Neuronal stem cell (in vitro differentiated cells): Measurements from ENCODE around the gene RYR2.

Experiments
- DNase-seq: peaks from one replicate; pipeline ENCODE4 v3.0.0-alpha.2; 2013; ENCODE audit warnings: low spot score
- H2AFZ ChIP-seq: one replicate; pipeline ENCODE4 v1.6.1; 2013; ENCODE audit warnings: mild to moderate bottlenecking, low read length, inconsistent platforms
- H2AK5ac ChIP-seq: 2 replicates; pipeline ENCODE4 v1.6.1; 2013; ENCODE audit warnings: low read depth, mild to moderate bottlenecking, inconsistent platforms, low read length, moderate library complexity, mixed read lengths
- H2BK120ac ChIP-seq: 2 replicates; pipeline ENCODE4 v1.6.1; 2013; ENCODE audit warnings: low read depth, mild to moderate bottlenecking, inconsistent platforms, low read length, moderate library complexity, mixed read lengths
- H2BK12ac ChIP-seq: one replicate; pipeline ENCODE4 v1.6.1; 2013; ENCODE audit warnings: low read length, inconsistent platforms
- H2BK15ac ChIP-seq: 2 replicates; pipeline ENCODE4 v1.6.1; 2013; ENCODE audit warnings: mild to moderate bottlenecking, low read length, inconsistent platforms, mixed read lengths
- H2BK5ac ChIP-seq: one replicate; pipeline ENCODE4 v1.6.1; 2013; ENCODE audit warnings: inconsistent platforms, mild to moderate bottlenecking, low read length, moderate library complexity
- H3K14ac ChIP-seq: one replicate; pipeline ENCODE4 v1.6.1; 2013; ENCODE audit warnings: low read length, inconsistent platforms
- H3K18ac ChIP-seq: 2 replicates; pipeline ENCODE4 v1.6.1; 2013; ENCODE audit warnings: low read length, inconsistent platforms
- H3K23ac ChIP-seq: 2 replicates; pipeline ENCODE4 v1.6.1; 2013; ENCODE audit warnings: low read depth, mild to moderate bottlenecking, mixed read lengths, low read length, inconsistent platforms; ENCODE audit not compliant: poor library complexity
- H3K27ac ChIP-seq: replicated peaks from 3 replicates; pipeline ENCODE4 v1.5.1; 2013; ENCODE audit warnings: low read length, inconsistent platforms
- H3K27me3 ChIP-seq, 3 experiments: 2 replicates each; pipeline ENCODE4 v1.6.1; 2013; ENCODE audit warnings: low read length in 3 of 3, mild to moderate bottlenecking in 2 of 3, inconsistent platforms in 1 of 3, low read depth in 1 of 3, mixed read lengths in 1 of 3, moderate library complexity in 1 of 3; ENCODE audit not compliant: control insufficient read depth in 3 of 3, insufficient read depth in 3 of 3
- H3K36me3 ChIP-seq, 2 donors: replicated peaks in 1 of 2; 2 replicates each; pipeline ENCODE4 v1.6.1; 2013; ENCODE audit warnings: low read length in 2 of 2; ENCODE audit not compliant: control insufficient read depth in 2 of 2, insufficient read depth in 2 of 2
- H3K4ac ChIP-seq: 2 replicates; pipeline ENCODE4 v1.6.1; 2013; ENCODE audit warnings: inconsistent platforms, mild to moderate bottlenecking, low read length, moderate library complexity
- H3K4me1 ChIP-seq, 2 donors: 1 replicate in 1 of 2; 2 replicates in 1 of 2; pipeline ENCODE4 v1.6.1; 2013; ENCODE audit warnings: low read length in 2 of 2, low read depth in 1 of 2; ENCODE audit not compliant: control insufficient read depth in 2 of 2, insufficient read depth in 1 of 2
- H3K4me2 ChIP-seq: one replicate; pipeline ENCODE4 v1.6.1; 2013; ENCODE audit warnings: mild to moderate bottlenecking, low read length, inconsistent platforms; ENCODE audit not compliant: insufficient read depth, poor library complexity, severe bottlenecking
- H3K4me3 ChIP-seq, 2 donors: 2 replicates each; pipeline ENCODE4 v1.5.1; 2013; ENCODE audit warnings: low read length in 2 of 2, mild to moderate bottlenecking in 2 of 2, inconsistent platforms in 1 of 2, moderate library complexity in 1 of 2
- H3K79me1 ChIP-seq: one replicate; pipeline ENCODE4 v1.6.1; 2013; ENCODE audit warnings: low read depth, mild to moderate bottlenecking, inconsistent platforms, low read length, moderate library complexity
- H3K9ac ChIP-seq: one replicate; pipeline ENCODE4 v1.6.1; 2013; ENCODE audit warnings: mild to moderate bottlenecking, low read depth, low read length, inconsistent platforms; ENCODE audit not compliant: poor library complexity
- H3K9me3 ChIP-seq, 2 donors: replicated peaks in 1 of 2; 2 replicates each; pipeline versions ENCODE3 to v1.6.1; 2013; ENCODE audit warnings: low read length in 2 of 2, mild to moderate bottlenecking in 2 of 2, inconsistent platforms in 1 of 2, low read depth in 1 of 2, mixed read lengths in 1 of 2, moderate library complexity in 1 of 2; ENCODE audit not compliant: control insufficient read depth in 2 of 2, insufficient read depth in 1 of 2
- H4K8ac ChIP-seq: one replicate; pipeline ENCODE4 v1.6.1; 2013; ENCODE audit warnings: low read depth, mild to moderate bottlenecking, inconsistent platforms, low read length, moderate library complexity
- H4K91ac ChIP-seq: one replicate; pipeline ENCODE4 v1.6.1; 2013; ENCODE audit warnings: low read length, low read depth, mild to moderate bottlenecking, inconsistent platforms; ENCODE audit not compliant: poor library complexity
- WGBS, 2 donors: extraction: QIAGEN DNeasy Blood & Tissue Kit; methylation state at CpG; one replicate each; pipeline ENCODE4 v1.1.7; 2013; ENCODE audit warnings: missing lambda C conversion rate in 2 of 2, mixed read lengths in 1 of 2; ENCODE audit not compliant: insufficient read length in 2 of 2, insufficient replicate concordance in 1 of 2; ENCODE audit errors: extremely low coverage in 2 of 2; 5-methylcytosine and 5-hydroxymethylcytosine counted together

Gene RYR2

GRCh38 chr1:237393632-237394031 is 351.6 kb downstream of the RYR2 start:
- H4K8ac ChIP-seq = no peak overlapping the region
- H3K4me1 ChIP-seq = no peaks in the 10 kb centered on the region
- no peak overlapping the region for H2BK5ac ChIP-seq
- H4K91ac ChIP-seq = no peak overlapping the region
- H3K27me3 ChIP-seq = no peaks in the 10 kb centered on the region
- no peak overlapping the region for H3K18ac ChIP-seq
- no peak overlapping the region for H2BK15ac ChIP-seq
- H3K36me3 ChIP-seq = no peaks in the 10 kb centered on the region
- no peak overlapping the region for H3K14ac ChIP-seq
- no peak overlapping the region for H3K9ac ChIP-seq
- H3K9me3 ChIP-seq = no peaks in the 10 kb centered on the region
- no peak overlapping the region for H2BK120ac ChIP-seq
- no CpG with 5 or more reads among the region's 3 CpGs for WGBS, 2 donors
- no peaks in the 10 kb centered on the region for H3K79me1 ChIP-seq
- H3K27ac ChIP-seq = no peak overlapping the region
- DNase-seq = no peak
- no peak overlapping the region for H2BK12ac ChIP-seq
- no peak overlapping the region for H2AK5ac ChIP-seq
- H3K23ac ChIP-seq = no peak overlapping the region
- H2AFZ ChIP-seq = no peak overlapping the region
- H3K4ac ChIP-seq = no peak overlapping the region
- H3K4me2 ChIP-seq = no peak overlapping the region
- no peak overlapping the region for H3K4me3 ChIP-seq

- H3K14ac ChIP-seq = no peak overlapping the region
- H2BK15ac ChIP-seq = no peak overlapping the region
- no peak overlapping the region for H3K4ac ChIP-seq
- no peaks in the 10 kb centered on the region for H3K36me3 ChIP-seq
- no peak overlapping the region for H3K4me3 ChIP-seq
- H3K27ac ChIP-seq = no peak overlapping the region
- H3K4me1 ChIP-seq = no peaks in the 10 kb centered on the region
- H4K91ac ChIP-seq = no peak overlapping the region
- H2BK12ac ChIP-seq = no peak overlapping the region
- H3K79me1 ChIP-seq = no peaks in the 10 kb centered on the region
- H3K4me2 ChIP-seq = no peak overlapping the region
- DNase-seq = no peak
- no peaks in the 10 kb centered on the region for H3K9me3 ChIP-seq
- no peak overlapping the region for H3K23ac ChIP-seq
- H3K9ac ChIP-seq = no peak overlapping the region
- no peak overlapping the region for H2AK5ac ChIP-seq
- no peaks in the 10 kb centered on the region for H3K27me3 ChIP-seq
- H2AFZ ChIP-seq = no peak overlapping the region
- H3K18ac ChIP-seq = no peak overlapping the region
- no peak overlapping the region for H4K8ac ChIP-seq
- H2BK5ac ChIP-seq = no peak overlapping the region
- no CpG with 5 or more reads among the region's 2 CpGs for WGBS, 2 donors
- H2BK120ac ChIP-seq = no peak overlapping the region
Observed at GRCh38 chr1:237394281-237394680, 352.3 kb downstream of the RYR2 start.

GRCh38 chr1:237396426-237396825 is 354.4 kb downstream of the RYR2 start:
- no peak overlapping the region for H4K8ac ChIP-seq
- no peaks in the 10 kb centered on the region for H3K4me1 ChIP-seq
- H3K9ac ChIP-seq = no peak overlapping the region
- no peaks in the 10 kb centered on the region for H3K79me1 ChIP-seq
- H2BK15ac ChIP-seq = no peak overlapping the region
- no peak overlapping the region for H2BK120ac ChIP-seq
- H3K18ac ChIP-seq = no peak overlapping the region
- no peaks in the 10 kb centered on the region for H3K36me3 ChIP-seq
- no peak overlapping the region for H3K23ac ChIP-seq
- WGBS, 2 donors = no CpG with 5 or more reads among the region's 1 CpG
- H2BK5ac ChIP-seq = no peak overlapping the region
- no peak overlapping the region for H2BK12ac ChIP-seq
- no peak overlapping the region for H2AFZ ChIP-seq
- H3K14ac ChIP-seq = no peak overlapping the region
- no peaks in the 10 kb centered on the region for H3K27me3 ChIP-seq
- no peak for DNase-seq
- no peak overlapping the region for H2AK5ac ChIP-seq
- H3K9me3 ChIP-seq = no peaks in the 10 kb centered on the region
- H3K4me2 ChIP-seq = no peak overlapping the region
- no peak overlapping the region for H3K27ac ChIP-seq
- no peak overlapping the region for H4K91ac ChIP-seq
- H3K4me3 ChIP-seq = no peak overlapping the region
- no peak overlapping the region for H3K4ac ChIP-seq

GRCh38 chr1:237398751-237399150 is 356.8 kb downstream of the RYR2 start:
- Histone ChIP-seq H2BK120ac (no peak overlapping the region), H2BK12ac (no peak overlapping the region), H3K9ac (no peak overlapping the region), H3K27me3 (no peaks in the 10 kb centered on the region), H3K9me3 (no peaks in the 10 kb centered on the region), H3K4me2 (no peak overlapping the region), H3K14ac (no peak overlapping the region), H3K79me1 (no peaks in the 10 kb centered on the region), H2AFZ (no peak overlapping the region), H2BK15ac (no peak overlapping the region), H4K8ac (no peak overlapping the region), H3K4me1 (no peaks in the 10 kb centered on the region), H3K18ac (no peak overlapping the region), H2AK5ac (no peak overlapping the region), H3K23ac (no peak overlapping the region), H3K4ac (no peak overlapping the region), H2BK5ac (no peak overlapping the region), H3K27ac (no peak overlapping the region), H3K36me3 (no peaks in the 10 kb centered on the region), H4K91ac (no peak overlapping the region), H3K4me3 (no peak overlapping the region)
- no CpG with 5 or more reads among the region's 4 CpGs for WGBS, 2 donors
- no peak for DNase-seq
